ENCODE results near the gene DGCR2. TPM values are rescaled to one million over a fixed set of nuclear protein-coding genes. Genes with fewer than 3 reads are reported as not detected.
A peak's percentile ranks its signal among the peaks of the same experiment; 100 is the strongest.

DGCR2 gene
- total RNA-seq, 1 experiment from 2014 or later = 42.9 TPM

- Histone ChIP-seq H3K9ac (ENCODE audit: low read length) (no peak overlapping the region), H3K27ac (ENCODE audit: low read depth, low read length) (no peak overlapping the region), H2AFZ (ENCODE audit: low read depth, low read length, poor library complexity, severe bottlenecking) (no peak overlapping the region), H3K4me3 (replicated peaks in 1 of 2; ENCODE audit: low read depth in 1 of 2, low read length in 2 of 2) (no peak overlapping the region), H3K27me3 (ENCODE audit: insufficient read depth, low read length) (peaks cover 12% of the 10 kb centered on the region), H3K9me3 (ENCODE audit: control insufficient read depth in 1 of 2, insufficient read depth in 1 of 2, low read depth in 1 of 2, low read length in 2 of 2) (no peaks in the 10 kb centered on the region), H3K9me2 (ENCODE audit: insufficient read depth) (no peaks in the 10 kb centered on the region), H3K36me3 (ENCODE audit: control insufficient read depth in 1 of 2, insufficient read depth in 2 of 2, low read length in 2 of 2) (no peaks in the 10 kb centered on the region), H3K4me1 (ENCODE audit: control insufficient read depth in 1 of 2, insufficient read depth in 2 of 2, low read length in 2 of 2) (peaks cover 4 to 21% of the 10 kb centered on the region in 2 experiments; a peak in 3 of 4 replicates), H3K79me2 (ENCODE audit: insufficient read depth, low read length) (peaks cover 19% of the 10 kb centered on the region), H4K20me1 (ENCODE audit: insufficient read depth) (no peaks in the 10 kb centered on the region), H3K4me2 (ENCODE audit: low read length) (no peak overlapping the region)
- ChIA-PET POLR2A (no interaction called here), CTCF (interaction anchor here (1.3 kb wide), 1 partner anchor 462 kb away, joined by 3 read pairs; no protein-coding TSS in a partner anchor), RAD21 (ENCODE audit: low non-redundant PET in 1 of 2, low total read pairs in 2 of 2, uncharacterized antibody in 2 of 2, unreplicated experiment in 2 of 2) (no interaction called here)
- DNase-seq (ENCODE audit: low read depth, low spot score) = no peak
- TF ChIP-seq ELF1 (IDR thresholded peaks at IDR 0.05; ENCODE audit: borderline replicate concordance, low read depth) = no peak
- no peak for TF ChIP-seq TCF7L2 (IDR thresholded peaks at IDR 0.05; ENCODE audit: borderline replicate concordance, extremely low read depth, insufficient read depth, insufficient read length)
- TF ChIP-seq RAD21 (IDR thresholded peaks at IDR 0.05; ENCODE audit: low read depth) = no peak
- TF ChIP-seq, protein P1, sequence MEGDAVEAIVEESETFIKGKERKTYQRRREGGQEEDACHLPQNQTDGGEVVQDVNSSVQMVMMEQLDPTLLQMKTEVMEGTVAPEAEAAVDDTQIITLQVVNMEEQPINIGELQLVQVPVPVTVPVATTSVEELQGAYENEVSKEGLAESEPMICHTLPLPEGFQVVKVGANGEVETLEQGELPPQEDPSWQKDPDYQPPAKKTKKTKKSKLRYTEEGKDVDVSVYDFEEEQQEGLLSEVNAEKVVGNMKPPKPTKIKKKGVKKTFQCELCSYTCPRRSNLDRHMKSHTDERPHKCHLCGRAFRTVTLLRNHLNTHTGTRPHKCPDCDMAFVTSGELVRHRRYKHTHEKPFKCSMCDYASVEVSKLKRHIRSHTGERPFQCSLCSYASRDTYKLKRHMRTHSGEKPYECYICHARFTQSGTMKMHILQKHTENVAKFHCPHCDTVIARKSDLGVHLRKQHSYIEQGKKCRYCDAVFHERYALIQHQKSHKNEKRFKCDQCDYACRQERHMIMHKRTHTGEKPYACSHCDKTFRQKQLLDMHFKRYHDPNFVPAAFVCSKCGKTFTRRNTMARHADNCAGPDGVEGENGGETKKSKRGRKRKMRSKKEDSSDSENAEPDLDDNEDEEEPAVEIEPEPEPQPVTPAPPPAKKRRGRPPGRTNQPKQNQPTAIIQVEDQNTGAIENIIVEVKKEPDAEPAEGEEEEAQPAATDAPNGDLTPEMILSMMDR (IDR thresholded peaks at IDR 0.05 in 2 of 3, conservative IDR thresholded peaks at IDR 0.05 in 1 of 3; ENCODE audit: borderline replicate concordance in 1 of 3, insufficient read depth in 1 of 3, low read depth in 2 of 3, low read length in 2 of 3) = peak; percentile 34 to 39 (median 36); a peak in 4 of 6 replicates
- no peak for TF ChIP-seq CBX3 (IDR thresholded peaks at IDR 0.05; ENCODE audit: low read depth)
- no peak for TF ChIP-seq CEBPB (IDR thresholded peaks at IDR 0.05; ENCODE audit: low read depth)
- TF ChIP-seq SIN3A (IDR thresholded peaks at IDR 0.05; ENCODE audit: low read depth) = no peak
- intact Hi-C loops (cut with micrococcal nuclease) = no loop called here
- BruUV-seq (replicated peaks) = no TSS peak
- peak; percentile 25; the same call in 1 of the 2 replicates for ATAC-seq
These were observed 46.1 kb upstream of the DGCR2 start for GRCh38 chr22:19168088-19168890.
